K562 (cell line): ENCODE measurements around the gene COX5A. TPM values are rescaled to one million over a fixed set of nuclear protein-coding genes. Genes with fewer than 3 reads are reported as not detected.

Source experiments
- ATF1 ChIP-seq, 2 experiments: fragments of 450-650 bp in 1 of 2; IDR thresholded peaks; 2 replicates each; pipeline ENCODE4 v1.6.1; 2016; ENCODE audit warnings: missing compliant biosample characterization in 1 of 2, missing genetic modification characterization in 1 of 2
- BHLHE40 ChIP-seq: IDR thresholded peaks from 2 replicates; pipeline ENCODE4 v1.6.1; 2011; ENCODE audit warnings: low read length, improper control_type of control experiment
- CBFB ChIP-seq: sonication (generic); formaldehyde crosslinking; IDR thresholded peaks from 2 replicates; pipeline ENCODE4 v1.4.0; 2020; ENCODE audit warnings: mild to moderate bottlenecking, missing genetic modification reagents
- CBX8 ChIP-seq: fragments of 200-600 bp; sonication (generic); IDR thresholded peaks from 2 replicates; pipeline ENCODE4 v1.6.1; 2012; ENCODE audit warnings: borderline replicate concordance, mixed run types, low read depth, mild to moderate bottlenecking, moderate library complexity, mixed read lengths, low read length, control low read depth, inconsistent platforms; ENCODE audit not compliant: poor library complexity, severe bottlenecking; ENCODE audit errors: extremely low read depth
- DIDO1 ChIP-seq: fragments of 450-650 bp; IDR thresholded peaks from 2 replicates; pipeline ENCODE4 v1.6.1; 2016; ENCODE audit warnings: low read depth, missing biosample characterization, missing genetic modification characterization
- GABPA ChIP-seq: fragments of 200-800 bp; sonication (Bioruptor generic); conservative IDR thresholded peaks from 2 replicates; pipeline ENCODE4 v1.6.1; 2016; ENCODE audit warnings: low read depth, missing genetic modification characterization, missing compliant biosample characterization
- KLF13 ChIP-seq: fragments of 450-650 bp; IDR thresholded peaks from 2 replicates; pipeline ENCODE4 v1.6.1; 2016; ENCODE audit warnings: missing genetic modification characterization, low read depth, mild to moderate bottlenecking, missing compliant biosample characterization, moderate library complexity, borderline replicate concordance
- MYC ChIP-seq, 2 experiments: fragments of 250-450 bp in 1 of 2; sonication (Bioruptor Pico) in 1 of 2; IDR thresholded peaks; 2 replicates each; pipeline versions ENCODE4 v1.5.1 to v1.6.1; 2012 to 2021; ENCODE audit warnings: low read depth in 2 of 2, borderline replicate concordance in 1 of 2, improper control_type of control experiment in 1 of 2, low read length in 1 of 2, mild to moderate bottlenecking in 1 of 2, moderate library complexity in 1 of 2
- RBM17 ChIP-seq: fragments of 200-400 bp; formaldehyde crosslinking; IDR thresholded peaks from 2 replicates; pipeline ENCODE4 v1.6.1; 2017; ENCODE audit warnings: low read depth, mild to moderate bottlenecking, low read length, borderline replicate concordance
- RBM25 ChIP-seq: fragments of 200-400 bp; formaldehyde crosslinking; IDR thresholded peaks from 2 replicates; pipeline ENCODE4 v1.6.1; 2018; ENCODE audit warnings: low read length, low read depth, moderate library complexity; ENCODE audit not compliant: severe bottlenecking
- RFX7 ChIP-seq: fragments of 250-450 bp; sonication (Bioruptor Pico); IDR thresholded peaks from 2 replicates; pipeline ENCODE4 v1.5.1; 2021; ENCODE audit warnings: mild to moderate bottlenecking
- RHOXF2B ChIP-seq: fragments of 250-450 bp; sonication (Bioruptor Pico); conservative IDR thresholded peaks from 2 replicates; pipeline ENCODE4 v1.5.1; 2021
- SOX6 ChIP-seq: fragments of 450-650 bp; IDR thresholded peaks from 2 replicates; pipeline ENCODE4 v1.6.1; 2014; ENCODE audit warnings: mild to moderate bottlenecking
- ZBTB34 ChIP-seq: fragments of 250-450 bp; sonication (Bioruptor Pico); IDR thresholded peaks from 2 replicates; pipeline ENCODE4 v1.8.0; 2021; ENCODE audit warnings: mild to moderate bottlenecking, moderate library complexity
- ZHX1 ChIP-seq: fragments of 150-350 bp; conservative IDR thresholded peaks from 2 replicates; pipeline ENCODE4 v1.6.1; 2014; ENCODE audit warnings: low read length
- ZNF445 ChIP-seq: fragments of 250-450 bp; sonication (Bioruptor Pico); IDR thresholded peaks from 2 replicates; pipeline ENCODE4 v1.4.0; 2020; ENCODE audit warnings: low read depth, mild to moderate bottlenecking, moderate library complexity
- ZNF778 ChIP-seq: fragments of 450-650 bp; formaldehyde crosslinking; IDR thresholded peaks from 2 replicates; pipeline ENCODE4 v1.4.0; 2020; ENCODE audit warnings: mild to moderate bottlenecking, moderate library complexity
- polyA plus RNA-seq, 8 experiments: library from polyadenylated mRNA; depleted of rRNA in 4 of 8; stranded (reverse) in 5 of 8; unstranded in 3 of 8; fragments of >200 nt; fragmentation: Nextera tagmentation in 2 of 8; fragmentation: Illumina TruSeq in 1 of 8; extraction: Ambion mirVana in 2 of 8; extraction: Trizol in 1 of 8; gene quantifications; 2 replicates each; pipeline versions ENCODE4 v1.2.1 to v1.2.3, GENCODE V29; 2011 to 2014; ENCODE audit warnings: inconsistent platforms in 1 of 8, missing spikeins in 1 of 8
- total RNA-seq, 7 experiments: library from RNA; depleted of rRNA in 6 of 7; stranded (reverse); fragments of >200 nt in 6 of 7; fragmentation: Illumina TruSeq in 2 of 7; extraction: Trizol in 2 of 7; gene quantifications; 2 replicates each; pipeline versions ENCODE4 v1.2.1 to v1.2.3, GENCODE V29; 2011 to 2021; ENCODE audit warnings: low replicate concordance in 1 of 7
- TF ChIP-seq, protein P1 (sequence below): fragments of 250-450 bp; sonication (Bioruptor Pico); IDR thresholded peaks from 2 replicates; pipeline ENCODE4 v1.9.0; 2021; ENCODE audit warnings: mild to moderate bottlenecking, inconsistent platforms
- TF ChIP-seq, protein P2 (sequence below): sonication (generic); formaldehyde crosslinking; IDR thresholded peaks from 2 replicates; pipeline ENCODE4 v1.8.0; 2023; ENCODE audit warnings: mild to moderate bottlenecking, missing genetic modification reagents
- TF ChIP-seq, protein P3 (sequence below): sonication (generic); formaldehyde crosslinking; IDR thresholded peaks from 2 replicates; pipeline ENCODE4 v1.9.0; 2022; ENCODE audit warnings: mild to moderate bottlenecking, missing genetic modification reagents

Gene COX5A
- total and polyA plus RNA-seq, 9 of the 15 experiments (the other 6 are each of a cell fraction or from before 2014, with no cell fraction given): 86.8 to 553 (median 371) TPM

DNA sequence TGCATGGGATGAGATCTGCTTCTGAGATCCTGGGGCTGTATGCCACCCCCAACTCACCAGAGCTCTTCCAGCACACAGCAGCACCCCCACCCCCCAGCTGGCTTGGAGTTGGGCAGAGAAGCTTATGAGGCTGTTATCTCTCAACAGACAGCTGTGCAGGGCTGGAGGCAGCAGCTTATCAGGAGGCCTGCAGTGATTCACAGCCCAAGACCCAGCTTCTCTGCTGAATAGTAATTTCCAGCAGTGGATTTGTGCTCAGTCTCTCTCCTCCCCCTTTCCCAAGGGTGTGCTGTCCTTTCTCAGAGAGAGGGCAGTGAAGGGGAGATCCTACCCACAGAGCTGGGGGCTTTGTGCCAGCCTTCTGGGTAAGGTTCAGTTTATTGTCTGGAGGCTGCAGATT is 16.6 kb upstream of the COX5A start (continued):
- TF ChIP-seq, protein P1, sequence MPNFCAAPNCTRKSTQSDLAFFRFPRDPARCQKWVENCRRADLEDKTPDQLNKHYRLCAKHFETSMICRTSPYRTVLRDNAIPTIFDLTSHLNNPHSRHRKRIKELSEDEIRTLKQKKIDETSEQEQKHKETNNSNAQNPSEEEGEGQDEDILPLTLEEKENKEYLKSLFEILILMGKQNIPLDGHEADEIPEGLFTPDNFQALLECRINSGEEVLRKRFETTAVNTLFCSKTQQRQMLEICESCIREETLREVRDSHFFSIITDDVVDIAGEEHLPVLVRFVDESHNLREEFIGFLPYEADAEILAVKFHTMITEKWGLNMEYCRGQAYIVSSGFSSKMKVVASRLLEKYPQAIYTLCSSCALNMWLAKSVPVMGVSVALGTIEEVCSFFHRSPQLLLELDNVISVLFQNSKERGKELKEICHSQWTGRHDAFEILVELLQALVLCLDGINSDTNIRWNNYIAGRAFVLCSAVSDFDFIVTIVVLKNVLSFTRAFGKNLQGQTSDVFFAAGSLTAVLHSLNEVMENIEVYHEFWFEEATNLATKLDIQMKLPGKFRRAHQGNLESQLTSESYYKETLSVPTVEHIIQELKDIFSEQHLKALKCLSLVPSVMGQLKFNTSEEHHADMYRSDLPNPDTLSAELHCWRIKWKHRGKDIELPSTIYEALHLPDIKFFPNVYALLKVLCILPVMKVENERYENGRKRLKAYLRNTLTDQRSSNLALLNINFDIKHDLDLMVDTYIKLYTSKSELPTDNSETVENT (CRISPR knock-in tag): no peak
- TF ChIP-seq DIDO1 (no peak), ZNF778 (CRISPR knock-in tag) (no peak), ZBTB34 (CRISPR knock-in tag) (no peak), ATF1 (CRISPR knock-in tag; IDR thresholded peaks at IDR 0.05) (no peak), ATF1 (tag; IDR thresholded peaks at IDR 0.05) (peak; percentile 65), KLF13 (no peak), RFX7 (CRISPR knock-in tag) (no peak), RHOXF2B (no peak), ZHX1 (no peak), GABPA (tag) (no peak), MYC (IDR thresholded peaks at IDR 0.05; ENCODE audit: low read depth, low read length) (peak; percentile 63; the same call in 1 of the 2 replicates), MYC (CRISPR knock-in tag; IDR thresholded peaks at IDR 0.05; ENCODE audit: borderline replicate concordance, low read depth) (no peak), ZNF445 (CRISPR knock-in tag) (0 out of 2 replicates have a peak, but pooled peaks have one; percentile 19), SOX6 (peak; percentile 97), RBM17 (no peak), BHLHE40 (peak; percentile 85), CBX8 (no peak), RBM25 (no peak), CBFB (CRISPR knock-in tag) (no peak)
- TF ChIP-seq, protein P2, sequence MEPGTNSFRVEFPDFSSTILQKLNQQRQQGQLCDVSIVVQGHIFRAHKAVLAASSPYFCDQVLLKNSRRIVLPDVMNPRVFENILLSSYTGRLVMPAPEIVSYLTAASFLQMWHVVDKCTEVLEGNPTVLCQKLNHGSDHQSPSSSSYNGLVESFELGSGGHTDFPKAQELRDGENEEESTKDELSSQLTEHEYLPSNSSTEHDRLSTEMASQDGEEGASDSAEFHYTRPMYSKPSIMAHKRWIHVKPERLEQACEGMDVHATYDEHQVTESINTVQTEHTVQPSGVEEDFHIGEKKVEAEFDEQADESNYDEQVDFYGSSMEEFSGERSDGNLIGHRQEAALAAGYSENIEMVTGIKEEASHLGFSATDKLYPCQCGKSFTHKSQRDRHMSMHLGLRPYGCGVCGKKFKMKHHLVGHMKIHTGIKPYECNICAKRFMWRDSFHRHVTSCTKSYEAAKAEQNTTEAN (CRISPR knock-in tag): no peak
- TF ChIP-seq, protein P3, sequence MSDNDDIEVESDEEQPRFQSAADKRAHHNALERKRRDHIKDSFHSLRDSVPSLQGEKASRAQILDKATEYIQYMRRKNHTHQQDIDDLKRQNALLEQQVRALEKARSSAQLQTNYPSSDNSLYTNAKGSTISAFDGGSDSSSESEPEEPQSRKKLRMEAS: no peak; the same call in 1 of the 2 replicates
